ENCODE measurements around the gene IGSF1. TPM values are rescaled to one million over a fixed set of nuclear protein-coding genes. Genes with fewer than 3 reads are reported as not detected.

The IGSF1 gene
- total RNA-seq, 1 experiment from 2014 or later: 0.48 TPM

DNA sequence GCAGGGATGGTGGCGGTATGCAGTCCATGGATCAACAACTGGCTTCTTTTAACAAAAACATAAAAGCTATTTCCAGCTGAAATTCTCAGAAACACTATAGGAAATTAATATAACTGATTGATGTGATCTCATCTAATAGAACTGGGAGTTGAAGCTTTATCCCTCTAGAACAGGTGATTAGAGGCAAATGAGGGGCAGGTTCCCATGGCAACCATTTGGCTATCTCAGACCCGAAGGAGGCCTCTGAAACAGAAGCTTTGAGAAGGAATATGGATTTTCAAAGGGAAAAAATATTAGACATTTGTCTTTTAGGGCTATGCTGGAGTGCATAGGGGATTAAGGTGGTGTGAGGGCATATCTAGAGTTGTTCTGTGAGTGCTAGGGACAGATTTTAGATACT lies 50.0 kb downstream of the IGSF1 start:
- no peaks in the 10 kb centered on the region for H3K9me3 ChIP-seq (ENCODE audit: insufficient read depth, low read depth)
- no peak overlapping the region for H3K27ac ChIP-seq
- POLR2A ChIA-PET (ENCODE audit: unreplicated experiment): no interaction called here
- H3K4me2 ChIP-seq: no peak overlapping the region
- no peak overlapping the region for H2AFZ ChIP-seq
- TF ChIP-seq EZH2 (IDR thresholded peaks at IDR 0.05; ENCODE audit: low read depth): no peak
- TF ChIP-seq, protein P1, sequence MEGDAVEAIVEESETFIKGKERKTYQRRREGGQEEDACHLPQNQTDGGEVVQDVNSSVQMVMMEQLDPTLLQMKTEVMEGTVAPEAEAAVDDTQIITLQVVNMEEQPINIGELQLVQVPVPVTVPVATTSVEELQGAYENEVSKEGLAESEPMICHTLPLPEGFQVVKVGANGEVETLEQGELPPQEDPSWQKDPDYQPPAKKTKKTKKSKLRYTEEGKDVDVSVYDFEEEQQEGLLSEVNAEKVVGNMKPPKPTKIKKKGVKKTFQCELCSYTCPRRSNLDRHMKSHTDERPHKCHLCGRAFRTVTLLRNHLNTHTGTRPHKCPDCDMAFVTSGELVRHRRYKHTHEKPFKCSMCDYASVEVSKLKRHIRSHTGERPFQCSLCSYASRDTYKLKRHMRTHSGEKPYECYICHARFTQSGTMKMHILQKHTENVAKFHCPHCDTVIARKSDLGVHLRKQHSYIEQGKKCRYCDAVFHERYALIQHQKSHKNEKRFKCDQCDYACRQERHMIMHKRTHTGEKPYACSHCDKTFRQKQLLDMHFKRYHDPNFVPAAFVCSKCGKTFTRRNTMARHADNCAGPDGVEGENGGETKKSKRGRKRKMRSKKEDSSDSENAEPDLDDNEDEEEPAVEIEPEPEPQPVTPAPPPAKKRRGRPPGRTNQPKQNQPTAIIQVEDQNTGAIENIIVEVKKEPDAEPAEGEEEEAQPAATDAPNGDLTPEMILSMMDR (conservative IDR thresholded peaks at IDR 0.05): no peak
- no peaks in the 10 kb centered on the region for H3K36me3 ChIP-seq (ENCODE audit: low read depth)
- H3F3A ChIP-seq (ENCODE audit: insufficient read depth, low read depth): no peaks in the 10 kb centered on the region
- H3K27me3 ChIP-seq (ENCODE audit: insufficient read depth, low read depth): no peaks in the 10 kb centered on the region
- no peak for DNase-seq
- BruUV-seq (replicated peaks): no TSS peak
- no peaks in the 10 kb centered on the region for H3K4me1 ChIP-seq (replicated peaks; ENCODE audit: insufficient read depth)
- intact Hi-C loops (cut with micrococcal nuclease; ENCODE audit: unreplicated experiment): no loop called here
- H3K9me2 ChIP-seq (ENCODE audit: insufficient read depth): no peaks in the 10 kb centered on the region
- no peak overlapping the region for H3K4me3 ChIP-seq
- CTCF ChIA-PET: no interaction called here
- no peaks in the 10 kb centered on the region for H4K20me1 ChIP-seq (ENCODE audit: insufficient read depth)
- H3K79me2 ChIP-seq (ENCODE audit: low read depth): no peaks in the 10 kb centered on the region

DNA sequence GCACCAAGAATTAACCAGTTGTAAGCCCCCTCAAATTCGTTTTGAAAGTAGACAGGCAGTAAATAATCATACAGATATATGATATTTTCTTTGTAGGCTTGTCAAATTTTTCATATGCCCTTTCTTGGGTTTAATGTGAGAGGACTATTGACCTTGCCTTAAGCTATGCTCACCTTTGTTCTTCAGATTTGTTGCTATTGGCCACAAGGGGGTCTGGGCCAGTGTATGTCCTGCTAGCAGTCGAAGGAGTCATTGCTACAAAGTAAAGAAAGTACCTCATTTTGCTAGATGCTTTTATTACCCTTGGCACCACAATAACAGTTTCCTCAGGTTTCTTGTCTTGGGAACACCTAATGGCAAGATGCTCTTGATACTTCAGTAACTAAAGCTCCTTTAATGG lies 51.7 kb downstream of the IGSF1 start:
- no peak overlapping the region for H3K4me2 ChIP-seq
- no peak for TF ChIP-seq EZH2 (IDR thresholded peaks at IDR 0.05; ENCODE audit: low read depth)
- TF ChIP-seq, protein P1 (conservative IDR thresholded peaks at IDR 0.05): no peak
- no peak overlapping the region for H2AFZ ChIP-seq
- no peaks in the 10 kb centered on the region for H3K79me2 ChIP-seq (ENCODE audit: low read depth)
- no peaks in the 10 kb centered on the region for H3K36me3 ChIP-seq (ENCODE audit: low read depth)
- no TSS peak for BruUV-seq (replicated peaks)
- CTCF ChIA-PET: no interaction called here
- no peak overlapping the region for H3K4me3 ChIP-seq
- intact Hi-C loops (cut with micrococcal nuclease; ENCODE audit: unreplicated experiment): no loop called here
- H3K4me1 ChIP-seq (replicated peaks; ENCODE audit: insufficient read depth): no peaks in the 10 kb centered on the region
- POLR2A ChIA-PET (ENCODE audit: unreplicated experiment): no interaction called here
- H3F3A ChIP-seq (ENCODE audit: insufficient read depth, low read depth): no peaks in the 10 kb centered on the region
- H4K20me1 ChIP-seq (ENCODE audit: insufficient read depth): no peaks in the 10 kb centered on the region
- no peaks in the 10 kb centered on the region for H3K9me2 ChIP-seq (ENCODE audit: insufficient read depth)
- DNase-seq: no peak
- no peaks in the 10 kb centered on the region for H3K27me3 ChIP-seq (ENCODE audit: insufficient read depth, low read depth)
- H3K27ac ChIP-seq: no peak overlapping the region
- H3K9me3 ChIP-seq (ENCODE audit: insufficient read depth, low read depth): no peaks in the 10 kb centered on the region

DNA sequence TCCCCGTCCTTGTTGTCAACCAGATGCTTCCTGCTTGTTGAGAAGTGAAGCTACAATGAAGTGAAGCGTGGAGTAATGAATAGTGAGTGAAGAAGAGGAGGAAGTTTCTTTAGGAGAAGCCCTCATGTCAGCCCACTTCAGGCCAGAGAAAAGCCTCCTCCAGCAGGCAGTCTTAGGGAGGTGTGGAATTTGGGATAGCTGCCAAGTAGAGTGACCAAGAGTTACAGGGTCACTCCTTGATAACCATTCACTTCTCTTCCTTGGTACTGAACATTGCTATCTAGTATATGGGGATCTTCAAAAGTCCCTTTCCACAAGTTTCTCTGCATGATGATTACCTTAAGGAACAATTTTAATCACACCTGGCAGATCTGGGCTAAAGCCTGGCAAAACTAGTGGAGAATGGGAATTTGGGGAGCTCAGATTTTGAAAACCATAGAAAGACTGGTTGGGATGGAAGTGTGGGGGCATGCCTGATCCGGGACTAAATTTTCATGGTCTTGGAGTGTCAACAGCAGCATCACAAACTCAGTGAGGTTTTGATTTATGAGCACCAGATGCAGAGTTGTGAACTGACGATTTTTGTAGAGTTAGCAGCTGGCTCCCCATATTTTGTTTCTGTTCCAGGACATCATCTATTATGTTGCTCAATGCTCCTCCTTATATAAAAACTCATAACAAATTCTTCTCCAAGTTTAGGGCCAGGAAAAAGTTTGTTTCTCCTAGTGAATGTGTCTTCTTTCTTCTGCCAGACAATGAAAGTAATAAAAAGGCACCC lies 53.1 kb downstream of the IGSF1 start:
- no peak for TF ChIP-seq EZH2 (IDR thresholded peaks at IDR 0.05; ENCODE audit: low read depth)
- TF ChIP-seq, protein P1 (conservative IDR thresholded peaks at IDR 0.05): no peak
- H2AFZ ChIP-seq: no peak overlapping the region
- BruUV-seq (replicated peaks): no TSS peak
- H3K9me3 ChIP-seq (ENCODE audit: insufficient read depth, low read depth): no peaks in the 10 kb centered on the region
- no peak for DNase-seq
- H3K9me2 ChIP-seq (ENCODE audit: insufficient read depth): no peaks in the 10 kb centered on the region
- no peaks in the 10 kb centered on the region for H3K4me1 ChIP-seq (replicated peaks; ENCODE audit: insufficient read depth)
- CTCF ChIA-PET: no interaction called here
- H3K4me2 ChIP-seq: no peak overlapping the region
- no peaks in the 10 kb centered on the region for H3K27me3 ChIP-seq (ENCODE audit: insufficient read depth, low read depth)
- H3F3A ChIP-seq (ENCODE audit: insufficient read depth, low read depth): no peaks in the 10 kb centered on the region
- intact Hi-C loops (cut with micrococcal nuclease; ENCODE audit: unreplicated experiment): no loop called here
- H3K27ac ChIP-seq: no peak overlapping the region
- no peaks in the 10 kb centered on the region for H3K36me3 ChIP-seq (ENCODE audit: low read depth)
- no peaks in the 10 kb centered on the region for H4K20me1 ChIP-seq (ENCODE audit: insufficient read depth)
- no peaks in the 10 kb centered on the region for H3K79me2 ChIP-seq (ENCODE audit: low read depth)
- POLR2A ChIA-PET (ENCODE audit: unreplicated experiment): no interaction called here
- H3K4me3 ChIP-seq: no peak overlapping the region

All from PC-9 (cell line).